GM12875 (cell line): ENCODE data around the gene ABHD12B.

Source experiments
- H3K4me3 ChIP-seq: one replicate; pipeline ENCODE4 v1.5.1; 2011; ENCODE audit warnings: low read depth, low read length, control low read depth
- CTCF ChIP-seq: IDR thresholded peaks from 2 replicates; pipeline ENCODE4 v1.5.1; 2011; ENCODE audit warnings: low read depth, mild to moderate bottlenecking, control low read depth, inconsistent platforms, low read length, moderate library complexity, borderline replicate concordance; ENCODE audit not compliant: insufficient read depth

ABHD12B gene

GRCh38 chr14:50844391-50844790 lies 27.5 kb upstream of the ABHD12B start:
- no peak for TF ChIP-seq CTCF

GRCh38 chr14:50845166-50845565 lies 26.7 kb upstream of the ABHD12B start:
- TF ChIP-seq CTCF, result no peak
- H3K4me3 ChIP-seq, result no peak overlapping the region

More at GRCh38 chr14:50844391-50844790, 27.5 kb upstream of the ABHD12B start:
- H3K4me3 ChIP-seq, result no peak overlapping the region

- no peak overlapping the region for H3K4me3 ChIP-seq
- no peak for TF ChIP-seq CTCF
Measured at GRCh38 chr14:50846226-50846880, 25.5 kb upstream of the ABHD12B start.

GRCh38 chr14:50853891-50854290 lies 18.0 kb upstream of the ABHD12B start:
- no peak overlapping the region for H3K4me3 ChIP-seq
- TF ChIP-seq CTCF, result no peak

GRCh38 chr14:50854521-50854920 lies 17.3 kb upstream of the ABHD12B start:
- no peak for TF ChIP-seq CTCF
- no peak overlapping the region for H3K4me3 ChIP-seq

GRCh38 chr14:50855558-50855957 lies 16.3 kb upstream of the ABHD12B start:
- TF ChIP-seq CTCF, result no peak

GRCh38 chr14:50856660-50857059 lies 15.2 kb upstream of the ABHD12B start:
- H3K4me3 ChIP-seq, result no peak overlapping the region
- no peak for TF ChIP-seq CTCF

More at GRCh38 chr14:50855558-50855957, 16.3 kb upstream of the ABHD12B start:
- no peak overlapping the region for H3K4me3 ChIP-seq
